NCI-H1105 treated with DMSO at 0.1 percent for 48 hours (cell line): ENCODE results near the gene TMEM106B.
A peak's percentile ranks its signal among the peaks of the same experiment; 100 is the strongest.

Experiments
- DNase-seq: peaks from one replicate; lab custom pipeline; 2025; lab: John Stamatoyannopoulos, UW

Gene TMEM106B

DNA sequence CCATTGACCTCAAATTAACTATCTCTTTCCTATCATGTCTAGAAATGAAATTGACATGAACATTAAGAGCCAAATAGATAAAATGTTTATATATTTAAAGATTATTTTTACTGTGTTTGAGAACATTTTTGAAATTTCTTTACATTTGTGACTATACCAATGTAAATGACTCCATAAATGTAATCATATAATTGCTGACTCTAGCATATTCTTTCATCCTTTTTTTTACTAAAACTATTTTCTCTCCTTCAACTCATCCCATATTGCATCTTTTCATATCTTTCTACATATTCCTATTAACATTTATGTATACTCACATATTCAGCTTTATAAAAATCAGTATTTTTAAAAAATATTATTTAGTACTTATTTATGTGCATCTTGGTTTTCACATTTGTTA lies 16.9 kb downstream of the TMEM106B start:
- no peak for DNase-seq

DNA sequence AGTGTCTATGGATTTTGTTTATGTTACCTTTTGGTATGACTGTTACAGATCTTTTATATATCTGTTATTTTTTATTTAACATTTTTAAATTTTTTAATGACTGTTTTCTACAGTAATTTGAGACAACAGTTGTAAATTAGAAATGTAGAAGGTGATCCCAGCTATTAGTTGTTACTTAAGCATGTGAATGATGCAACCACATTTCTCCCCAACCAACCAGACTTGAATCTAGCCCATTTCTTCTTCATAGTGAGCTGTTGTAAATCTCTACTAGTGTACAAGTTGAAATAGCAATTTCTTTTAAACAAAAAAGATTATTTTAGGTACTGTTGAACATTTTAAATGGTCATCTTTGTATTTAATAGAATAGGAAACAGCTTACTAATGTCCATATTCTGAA lies 18.0 kb downstream of the TMEM106B start:
- DNase-seq: no peak

DNA sequence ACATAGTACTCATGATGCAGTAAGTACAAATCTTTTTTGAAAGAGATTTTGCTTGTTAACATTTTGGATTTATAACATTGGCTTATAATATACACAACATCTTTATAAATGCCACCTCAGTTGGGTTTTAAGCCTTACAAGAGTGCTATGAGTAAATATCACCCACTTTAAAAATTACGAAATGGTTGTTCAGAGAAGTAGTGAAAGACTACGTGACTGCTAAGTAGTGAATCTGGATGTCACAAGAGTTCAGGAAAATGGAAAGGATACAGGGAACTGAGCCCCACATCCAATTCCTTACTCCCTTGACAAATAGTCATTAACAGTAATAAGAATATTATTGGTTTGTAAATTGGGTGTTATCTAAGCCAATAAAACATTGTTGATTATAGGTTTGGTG lies 20.0 kb downstream of the TMEM106B start:
- DNase-seq: no peak

DNA sequence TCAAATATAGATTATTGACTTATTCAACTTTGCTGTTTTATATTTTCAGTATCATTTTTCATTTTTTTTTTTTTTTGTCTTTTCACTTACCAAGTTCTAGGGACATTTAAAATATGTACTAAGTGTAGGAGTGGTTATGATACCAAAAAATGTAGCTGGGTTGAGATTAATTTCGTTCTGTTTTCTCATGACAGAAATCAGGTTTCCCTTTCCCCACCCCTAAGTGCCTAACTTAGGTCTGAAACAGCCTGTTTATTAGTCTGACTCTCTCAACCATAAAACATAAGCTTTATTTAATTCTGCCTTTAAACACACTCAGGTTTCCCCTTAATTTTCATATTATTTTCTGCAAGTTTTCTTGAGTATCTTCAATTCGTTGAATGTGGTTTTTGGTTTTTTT lies 22.1 kb downstream of the TMEM106B start:
- no peak for DNase-seq

DNA sequence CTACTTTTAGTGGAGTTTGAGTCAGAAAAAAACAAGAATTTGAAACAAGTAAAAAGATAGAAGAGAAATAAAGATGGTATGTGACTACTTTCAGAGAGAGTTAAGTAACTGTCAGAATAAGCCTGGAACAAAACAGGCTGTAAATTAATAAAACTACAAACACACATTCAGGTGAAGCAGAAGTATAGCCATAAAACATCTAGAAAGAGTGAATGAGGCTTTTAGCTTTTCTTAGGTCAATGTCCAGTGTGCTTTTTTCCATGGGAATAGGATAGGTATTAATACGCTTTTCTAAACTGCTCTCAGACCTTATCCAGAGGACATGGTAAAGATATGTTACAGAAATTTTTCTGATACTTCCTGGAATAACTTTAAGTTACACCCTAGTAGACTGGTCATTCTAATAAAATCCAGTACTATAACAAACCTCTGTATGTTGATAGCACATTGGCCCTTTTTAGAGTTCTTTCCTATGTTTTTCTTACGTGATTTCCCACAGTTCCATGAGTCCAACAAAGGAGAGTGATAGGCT lies 23.3 kb downstream of the TMEM106B start:
- no peak for DNase-seq

DNA sequence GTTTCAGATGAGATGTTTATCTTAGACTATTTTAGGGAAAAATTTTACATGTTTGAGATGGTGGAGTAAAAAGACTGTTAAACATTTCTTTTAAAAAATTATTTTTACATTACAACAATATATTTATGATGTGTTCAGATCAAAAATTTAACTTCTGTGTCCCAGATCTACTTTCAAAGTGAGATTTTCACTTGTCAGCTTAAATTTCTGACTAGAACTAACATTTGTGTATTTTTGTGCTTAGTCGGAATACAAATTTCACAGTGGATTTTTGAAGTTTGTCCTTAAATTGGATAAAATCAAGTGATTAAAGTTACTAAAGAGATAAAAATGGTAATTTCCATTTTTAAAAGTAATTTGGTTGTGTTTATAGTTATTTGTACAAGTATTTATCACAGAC lies 24.9 kb downstream of the TMEM106B start:
- DNase-seq: no peak

DNA sequence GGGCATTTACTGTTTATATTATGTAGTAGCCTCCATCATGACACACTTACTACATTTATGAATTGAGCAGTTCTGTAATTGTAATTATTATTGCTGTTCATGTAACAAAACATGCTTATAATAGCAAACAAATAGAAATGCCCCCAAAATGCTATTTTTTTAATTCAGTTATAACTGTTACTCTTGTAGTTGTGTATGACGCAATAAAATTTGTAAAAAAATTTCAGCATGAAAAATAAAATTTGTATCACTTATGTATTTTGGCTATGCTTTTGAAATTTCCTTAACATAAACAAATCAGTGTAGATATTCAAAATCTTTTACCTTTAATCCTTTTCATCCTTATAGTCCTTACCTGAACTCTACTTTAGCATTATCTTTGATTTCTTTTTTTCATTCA lies 25.9 kb downstream of the TMEM106B start:
- DNase-seq: no peak

DNA sequence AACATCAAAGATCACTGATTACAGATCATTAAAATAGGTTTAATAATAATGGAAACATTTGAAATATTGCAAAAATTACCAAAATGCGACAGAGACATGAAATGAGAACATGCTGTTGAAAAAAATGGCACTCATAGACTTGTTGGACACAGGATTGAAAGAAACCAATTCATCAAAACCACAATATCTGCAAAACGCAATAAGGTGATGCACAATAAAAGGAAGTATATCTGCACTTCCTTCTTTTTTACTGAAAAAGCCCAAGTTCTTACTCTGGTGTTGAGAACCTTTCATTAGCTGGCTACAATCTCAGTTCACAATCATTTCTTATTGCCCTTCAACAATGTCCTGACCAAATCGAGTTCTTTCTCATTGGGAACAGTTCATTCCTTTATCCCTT lies 28.7 kb downstream of the TMEM106B start:
- no peak for DNase-seq

DNA sequence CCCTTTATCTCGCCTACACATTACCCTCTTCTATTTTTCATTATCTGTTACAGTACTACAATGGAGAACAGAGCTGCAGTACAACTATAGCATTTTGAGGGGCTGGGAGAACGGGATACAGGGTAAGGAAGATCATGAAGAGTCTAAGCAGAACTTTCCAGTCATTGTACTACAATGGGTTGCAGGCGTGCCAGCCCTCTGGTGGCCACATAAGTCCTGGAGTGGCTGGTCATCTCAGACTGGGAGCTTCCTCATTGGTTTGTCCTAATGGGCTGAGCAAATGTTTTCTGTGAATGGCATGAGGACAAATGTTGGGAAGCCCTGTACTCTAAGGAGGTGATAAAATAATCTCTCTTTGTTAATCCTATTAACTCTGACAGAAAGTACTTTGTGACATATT lies 33.0 kb downstream of the TMEM106B start:
- DNase-seq: no peak

DNA sequence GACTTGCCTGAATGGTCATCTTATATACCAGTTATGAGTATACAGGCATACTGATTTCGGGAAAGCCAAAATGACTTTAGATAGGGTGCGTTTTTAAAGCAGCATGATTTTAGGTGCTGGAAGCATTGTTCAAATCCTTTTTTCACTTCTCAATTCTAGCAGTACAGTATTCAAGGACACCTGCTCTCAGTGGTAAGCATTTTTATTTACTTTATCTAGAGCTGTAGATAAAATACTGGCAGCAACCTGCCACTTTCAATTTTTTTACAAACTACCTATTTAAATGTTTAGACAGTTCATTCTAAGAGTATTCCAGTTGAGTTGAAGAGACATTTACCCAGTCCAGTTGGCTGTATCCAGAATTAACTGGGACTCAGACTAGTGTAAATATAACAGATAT lies 33.6 kb downstream of the TMEM106B start:
- DNase-seq: peak; percentile 28

DNA sequence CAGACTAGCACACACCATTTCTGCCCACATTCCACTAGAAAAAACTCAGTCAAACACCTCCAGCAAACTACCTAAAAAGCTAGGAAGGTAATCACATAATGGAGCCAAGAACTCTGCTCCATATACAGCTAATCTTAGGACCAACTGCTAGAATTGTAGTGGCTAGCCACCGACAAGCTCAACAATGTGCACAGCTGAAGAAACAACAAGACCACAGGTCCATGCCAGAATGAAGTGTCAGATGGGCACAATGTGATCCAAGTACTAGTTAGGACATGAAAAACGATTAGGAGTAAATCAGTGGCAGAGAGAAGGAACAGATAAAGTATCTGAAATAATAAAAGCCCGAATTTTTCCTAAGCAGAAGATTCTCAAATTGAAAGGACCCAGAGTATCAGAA lies 38.6 kb downstream of the TMEM106B start:
- no peak for DNase-seq

DNA sequence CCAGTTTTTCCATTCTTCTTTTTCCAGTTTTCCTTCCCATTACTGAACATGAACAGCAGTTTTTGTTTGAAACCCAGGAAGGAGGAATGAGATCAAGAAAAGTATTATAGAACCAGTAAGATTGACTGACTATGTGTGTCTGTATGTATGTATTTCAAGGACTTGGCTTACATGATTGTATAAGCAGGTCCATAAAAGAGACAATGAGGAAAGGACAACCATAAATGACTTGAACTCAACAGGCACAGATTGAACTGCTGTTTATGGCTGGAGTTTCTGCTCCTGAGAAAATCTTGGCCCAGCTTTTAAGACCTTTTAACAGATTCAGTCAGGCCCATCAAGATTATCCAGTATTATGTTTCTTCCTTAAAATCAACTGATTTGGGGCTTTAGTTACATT lies 39.1 kb downstream of the TMEM106B start:
- DNase-seq: no peak

DNA sequence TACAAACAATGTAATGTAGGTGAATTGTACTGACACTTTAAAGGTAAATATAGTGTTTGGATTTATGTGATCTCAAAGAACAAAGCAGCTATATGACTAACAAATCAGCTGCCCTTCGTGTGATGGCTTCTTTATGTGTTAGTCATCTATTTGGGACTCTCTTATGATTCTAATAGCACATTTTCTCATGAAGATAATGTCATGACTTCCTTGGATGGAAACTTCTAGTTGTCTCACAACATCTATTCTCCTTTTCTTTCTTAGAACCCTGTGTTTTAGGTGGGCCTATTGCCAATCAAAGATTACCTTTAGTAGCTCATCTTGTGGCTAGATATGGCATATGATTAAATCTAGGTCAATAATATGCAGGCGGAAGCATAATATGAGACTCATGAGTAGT lies 45.0 kb downstream of the TMEM106B start:
- no peak for DNase-seq

DNA sequence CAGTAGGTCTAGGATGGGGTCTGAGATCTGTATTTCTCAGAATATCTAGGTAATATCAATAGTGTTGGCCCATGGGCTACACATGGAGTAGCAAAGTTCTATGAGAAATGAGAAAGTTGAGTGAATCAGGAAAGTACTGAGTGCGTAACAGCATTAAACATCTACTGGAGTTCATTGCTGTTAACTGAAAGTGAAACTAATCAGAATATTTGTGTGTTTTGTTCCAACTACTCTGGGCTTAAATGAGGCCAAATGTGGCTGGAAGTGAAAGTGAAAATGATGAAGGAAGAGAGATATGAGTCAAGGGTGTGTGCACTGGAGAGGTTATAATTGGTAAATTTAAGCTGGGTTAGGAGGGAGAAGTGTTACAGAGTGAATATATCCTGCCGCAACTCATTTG lies 46.5 kb downstream of the TMEM106B start:
- no peak for DNase-seq

DNA sequence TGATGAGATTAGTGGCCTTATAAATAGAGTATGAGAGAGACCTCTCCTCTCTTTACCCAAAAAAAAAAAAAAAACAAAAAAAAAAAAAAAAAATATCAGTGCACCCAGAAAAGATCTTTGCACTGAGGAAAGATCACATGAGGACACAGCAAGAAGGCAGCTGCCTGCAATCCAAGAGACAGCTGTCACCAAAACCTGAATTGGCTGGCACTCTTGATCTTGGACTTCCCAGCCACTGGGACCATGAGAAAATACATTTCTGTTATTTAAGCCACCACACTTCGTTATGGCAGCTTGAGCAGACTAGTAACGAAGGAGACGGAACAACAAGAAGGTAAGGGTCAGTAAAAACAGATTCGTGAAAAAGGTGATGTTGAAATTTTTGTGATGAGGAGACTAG lies 47.0 kb downstream of the TMEM106B start:
- no peak for DNase-seq

DNA sequence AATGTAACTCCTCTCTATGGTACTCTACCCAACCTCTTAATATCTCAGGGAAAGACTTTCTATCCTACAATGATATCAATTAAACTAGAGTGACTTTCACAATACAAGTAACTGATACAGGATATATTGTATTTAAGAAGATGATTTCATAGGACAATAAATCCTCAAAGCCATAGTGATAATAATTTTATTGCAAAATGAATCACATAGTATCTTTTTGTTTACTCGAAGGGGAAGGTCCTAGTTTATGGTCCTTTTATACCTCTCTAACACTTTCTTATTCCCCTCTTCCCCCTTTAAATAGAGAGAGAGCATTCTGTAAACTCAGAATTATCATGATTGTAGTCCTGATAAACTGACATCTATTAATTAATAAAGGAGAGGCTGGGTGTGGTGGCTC lies 56.4 kb downstream of the TMEM106B start:
- no peak for DNase-seq

DNA sequence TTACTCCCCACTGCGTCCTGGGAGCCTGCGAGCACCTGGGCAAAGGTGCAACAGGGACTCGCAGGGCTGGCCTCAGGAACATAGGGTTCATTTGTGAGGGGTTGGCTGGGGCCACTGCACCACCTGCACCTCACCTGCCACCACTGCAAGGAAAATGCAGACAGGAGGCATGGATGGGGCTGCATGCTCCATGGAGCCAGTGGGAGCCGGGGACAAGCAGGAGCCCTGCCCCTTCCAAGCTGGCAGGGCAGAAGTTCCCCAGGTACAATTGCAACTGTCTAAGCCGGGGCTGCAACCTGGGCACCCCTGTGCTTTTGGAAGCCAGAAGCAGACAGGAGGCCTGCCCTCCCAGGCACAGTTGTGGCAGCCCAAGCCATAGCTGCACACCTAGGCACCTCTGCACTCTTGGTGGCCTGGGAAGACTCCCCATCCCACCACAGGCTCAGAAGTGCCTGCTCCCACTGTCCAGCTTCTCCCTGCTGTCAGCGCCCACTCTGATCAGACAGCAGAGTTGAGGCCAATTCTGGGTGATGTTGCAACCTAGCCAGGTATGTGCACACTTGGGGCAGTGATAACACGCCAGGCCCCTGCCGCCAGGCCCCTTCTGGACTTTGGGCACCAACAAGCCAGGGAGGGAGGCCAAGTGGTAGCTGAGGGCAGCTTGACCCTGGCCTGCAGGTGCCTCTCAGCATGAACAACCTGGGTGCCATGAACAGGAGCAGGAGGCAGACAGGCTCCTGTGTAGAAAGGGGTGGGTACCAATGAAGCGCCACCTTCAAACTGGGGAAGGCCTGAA lies 58.2 kb downstream of the TMEM106B start:
- DNase-seq: no peak

DNA sequence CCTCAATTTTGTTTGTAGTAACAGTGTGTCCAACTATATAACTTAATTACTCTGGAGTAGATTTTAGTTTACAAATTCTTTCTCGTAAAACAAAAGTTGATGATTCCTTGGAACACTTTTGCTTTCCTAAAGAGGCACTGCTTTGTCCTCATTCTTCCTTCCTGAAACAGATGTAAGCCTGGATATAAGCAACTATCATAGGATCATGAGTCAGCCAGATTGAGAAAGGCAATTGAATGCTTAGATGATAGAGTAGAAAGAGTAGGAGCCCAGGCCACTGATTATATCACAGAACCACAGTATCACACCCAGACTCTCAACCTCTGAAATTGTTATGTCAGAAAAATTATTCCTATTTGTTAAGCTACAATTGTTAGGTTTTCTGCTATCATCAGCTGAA lies 69.9 kb downstream of the TMEM106B start:
- DNase-seq: no peak

DNA sequence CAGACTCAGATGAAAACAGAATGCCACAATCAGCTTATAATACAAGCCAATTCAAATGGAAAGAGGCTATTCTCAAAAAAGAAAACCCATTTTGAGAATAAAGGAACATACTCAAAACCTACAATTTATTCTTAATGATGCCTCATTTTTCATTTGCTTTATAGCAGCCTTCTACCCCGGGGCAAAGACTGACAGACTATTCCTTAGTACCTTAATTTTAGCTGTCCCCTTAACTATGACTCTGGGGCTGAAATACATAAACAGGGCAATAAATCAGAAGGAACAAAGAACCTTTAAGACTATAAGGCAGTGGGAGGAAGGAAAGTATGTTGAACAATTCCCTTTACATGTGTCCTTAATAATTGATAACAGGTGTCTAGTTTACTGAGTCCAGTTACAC lies 76.8 kb downstream of the TMEM106B start:
- peak; percentile 13 for DNase-seq

DNA sequence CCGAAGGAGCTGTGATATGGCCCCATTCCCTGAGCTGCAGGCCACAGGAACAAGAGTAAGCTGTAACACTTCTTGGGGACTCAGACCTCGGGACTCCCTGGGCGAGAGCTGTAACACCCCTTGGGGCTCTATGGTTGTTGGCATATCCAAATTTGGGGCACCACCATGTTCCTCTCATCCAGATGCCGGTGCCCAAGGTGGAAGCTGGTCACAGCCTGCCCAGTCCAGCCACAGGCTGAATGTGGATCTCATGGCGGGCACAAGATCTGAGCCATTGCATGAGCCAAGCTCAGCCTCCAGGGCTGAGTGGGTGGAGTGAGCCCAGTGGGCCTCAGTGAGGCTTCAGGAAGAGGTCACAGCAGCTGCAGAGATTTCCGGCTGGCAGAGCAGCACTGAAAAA lies 78.9 kb downstream of the TMEM106B start:
- no peak for DNase-seq

DNA sequence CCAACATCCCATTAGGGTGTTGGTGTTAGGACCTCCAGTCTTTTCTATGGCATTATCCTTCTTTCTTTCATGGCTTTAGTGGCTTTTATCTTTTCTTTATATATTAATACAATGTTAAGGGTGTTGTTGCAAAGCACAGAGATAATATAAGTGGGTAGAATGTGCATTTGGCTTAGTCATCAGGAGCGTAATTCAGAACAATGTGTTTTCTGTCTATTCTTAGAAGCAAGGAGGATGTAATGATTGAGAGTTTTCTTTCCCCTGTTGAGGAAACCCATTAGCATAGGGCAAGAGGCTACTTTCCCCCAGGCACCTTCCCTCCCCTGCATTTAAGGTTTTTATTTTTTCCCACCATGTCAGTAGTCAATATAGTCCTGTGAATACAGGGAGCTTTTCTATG lies 79.7 kb downstream of the TMEM106B start:
- DNase-seq: no peak

DNA sequence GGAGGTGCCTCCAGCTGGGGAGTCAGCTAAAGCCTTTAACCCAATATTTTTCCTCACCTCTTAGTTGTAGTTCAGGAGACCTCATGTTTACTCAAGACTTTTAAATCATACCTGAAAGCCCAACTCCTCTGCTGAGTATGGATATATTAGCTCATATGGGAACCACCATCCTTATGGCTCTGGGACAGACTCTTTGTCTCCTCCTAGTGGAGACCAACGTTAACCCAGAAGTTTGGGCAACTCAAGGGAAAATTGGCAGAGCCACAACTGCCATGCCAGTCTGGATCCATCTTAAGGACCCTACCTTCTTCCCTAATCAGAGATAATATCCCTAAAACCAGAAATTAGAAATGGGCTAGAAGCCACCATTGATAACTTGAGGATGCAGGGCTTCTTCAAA lies 80.8 kb downstream of the TMEM106B start:
- DNase-seq: no peak
